ENCODE results near the gene ABCC11.

DNA sequence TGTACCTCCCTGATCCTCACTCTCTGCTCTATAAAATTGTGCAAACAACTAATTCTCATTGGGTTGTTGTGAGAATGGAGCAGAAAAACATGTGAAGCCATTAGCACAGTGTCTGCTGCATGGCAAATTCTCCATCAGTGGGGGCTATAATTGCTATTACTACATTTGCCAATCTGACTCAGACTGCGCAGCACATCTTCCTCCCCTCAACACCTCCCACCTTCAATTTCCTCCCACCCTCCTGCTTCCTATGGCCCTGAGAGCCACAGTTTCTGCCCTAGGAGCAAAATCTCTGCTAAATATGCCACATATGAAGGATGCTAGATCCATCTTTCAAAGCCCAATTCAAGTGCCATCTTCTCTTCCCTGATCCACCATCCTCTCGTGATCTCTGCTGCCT is 128.5 kb downstream of the ABCC11 start:
- TF ChIP-seq, protein P1, sequence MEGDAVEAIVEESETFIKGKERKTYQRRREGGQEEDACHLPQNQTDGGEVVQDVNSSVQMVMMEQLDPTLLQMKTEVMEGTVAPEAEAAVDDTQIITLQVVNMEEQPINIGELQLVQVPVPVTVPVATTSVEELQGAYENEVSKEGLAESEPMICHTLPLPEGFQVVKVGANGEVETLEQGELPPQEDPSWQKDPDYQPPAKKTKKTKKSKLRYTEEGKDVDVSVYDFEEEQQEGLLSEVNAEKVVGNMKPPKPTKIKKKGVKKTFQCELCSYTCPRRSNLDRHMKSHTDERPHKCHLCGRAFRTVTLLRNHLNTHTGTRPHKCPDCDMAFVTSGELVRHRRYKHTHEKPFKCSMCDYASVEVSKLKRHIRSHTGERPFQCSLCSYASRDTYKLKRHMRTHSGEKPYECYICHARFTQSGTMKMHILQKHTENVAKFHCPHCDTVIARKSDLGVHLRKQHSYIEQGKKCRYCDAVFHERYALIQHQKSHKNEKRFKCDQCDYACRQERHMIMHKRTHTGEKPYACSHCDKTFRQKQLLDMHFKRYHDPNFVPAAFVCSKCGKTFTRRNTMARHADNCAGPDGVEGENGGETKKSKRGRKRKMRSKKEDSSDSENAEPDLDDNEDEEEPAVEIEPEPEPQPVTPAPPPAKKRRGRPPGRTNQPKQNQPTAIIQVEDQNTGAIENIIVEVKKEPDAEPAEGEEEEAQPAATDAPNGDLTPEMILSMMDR (IDR thresholded peaks at IDR 0.05) = no peak
- TF ChIP-seq POLR2A (IDR thresholded peaks at IDR 0.05) = no peak
